ENCODE data around the gene TBX15.
A peak's percentile ranks its signal among the peaks of the same experiment; 100 is the strongest.

Gene TBX15

GRCh38 chr1:118951270-118951936 is 36.7 kb downstream of the TBX15 start:
- TF ChIP-seq CTCF (IDR thresholded peaks at IDR 0.05; ENCODE audit: low read depth, low read length, missing control alignments): no peak
- in situ Hi-C loops (cut with HindIII; ENCODE audit: low sequenced_read_pairs): no loop called here
- no peak for DNase-seq (ENCODE audit: low read depth)
- H3K4me3 ChIP-seq (ENCODE audit: low read depth, low read length): no peak overlapping the region

- H3K4me3 ChIP-seq (ENCODE audit: low read depth, low read length): no peak overlapping the region
- DNase-seq (ENCODE audit: low read depth): peak; percentile 40
- in situ Hi-C loops (cut with HindIII; ENCODE audit: low sequenced_read_pairs): no loop called here
- no peak for TF ChIP-seq CTCF (IDR thresholded peaks at IDR 0.05; ENCODE audit: low read depth, low read length, missing control alignments)
Observed at GRCh38 chr1:118949315-118949714, 38.8 kb downstream of the TBX15 start.

- in situ Hi-C loops (cut with HindIII; ENCODE audit: low sequenced_read_pairs): no loop called here
- no peak overlapping the region for H3K4me3 ChIP-seq (ENCODE audit: low read depth, low read length)
- no peak for DNase-seq (ENCODE audit: low read depth)
- no peak for TF ChIP-seq CTCF (IDR thresholded peaks at IDR 0.05; ENCODE audit: low read depth, low read length, missing control alignments)
Observed at GRCh38 chr1:118948846-118949245, 39.3 kb downstream of the TBX15 start.

GRCh38 chr1:118948351-118948750 is 39.8 kb downstream of the TBX15 start:
- no peak overlapping the region for H3K4me3 ChIP-seq (ENCODE audit: low read depth, low read length)
- in situ Hi-C loops (cut with HindIII; ENCODE audit: low sequenced_read_pairs): no loop called here
- no peak for DNase-seq (ENCODE audit: low read depth)
- no peak for TF ChIP-seq CTCF (IDR thresholded peaks at IDR 0.05; ENCODE audit: low read depth, low read length, missing control alignments)

GRCh38 chr1:118947790-118948189 is 40.4 kb downstream of the TBX15 start:
- in situ Hi-C loops (cut with HindIII; ENCODE audit: low sequenced_read_pairs): no loop called here
- no peak for DNase-seq (ENCODE audit: low read depth)
- no peak for TF ChIP-seq CTCF (IDR thresholded peaks at IDR 0.05; ENCODE audit: low read depth, low read length, missing control alignments)
- H3K4me3 ChIP-seq (ENCODE audit: low read depth, low read length): no peak overlapping the region

- no peak overlapping the region for H3K4me3 ChIP-seq (ENCODE audit: low read depth, low read length)
- DNase-seq (ENCODE audit: low read depth): no peak
- in situ Hi-C loops (cut with HindIII; ENCODE audit: low sequenced_read_pairs): no loop called here
- TF ChIP-seq CTCF (IDR thresholded peaks at IDR 0.05; ENCODE audit: low read depth, low read length, missing control alignments): no peak
Observed at GRCh38 chr1:118947003-118947765, 41.0 kb downstream of the TBX15 start.

Data from astrocyte of the cerebellum (primary cell).